IMR-90 (cell line): ENCODE measurements around the gene SOCS6. TPM values are rescaled to one million over a fixed set of nuclear protein-coding genes. Genes with fewer than 3 reads are reported as not detected.

ENCODE experiments used
- ATAC-seq: fragments of 200-7000 bp; cut with Tn5 transposase; 2 replicates; pipeline ENCODE4 v1.9.1; 2020; ENCODE audit warnings: low read depth, mild to moderate bottlenecking, moderate library complexity
- BruUV-seq: library from RNA; stranded (reverse); fragments of 400-500 nt; replicated peaks from 2 replicates; lab custom pipeline; 2021; lab: Mats Ljungman, UMichigan
- CTCF ChIA-PET: fragments of 300-600 bp; formaldehyde crosslinking; extraction: SDS; loops from one replicate; lab custom pipeline; 2021; ENCODE audit warnings: antibody characterized with exemption; lab: Yijun Ruan, JAX
- POLR2A ChIA-PET: fragments of 300-600 bp; sonication (Branson Sonifier 250); formaldehyde crosslinking; loops from one replicate; lab custom pipeline; 2022; ENCODE audit warnings: antibody characterized with exemption; ENCODE audit not compliant: unreplicated experiment; lab: Charles Lee
- DNase-seq: peaks from one replicate; pipeline ENCODE4 v3.0.0; 2013
- H2AFZ ChIP-seq: replicated peaks from 2 replicates; pipeline ENCODE3; 2013; ENCODE audit warnings: low read length, mild to moderate bottlenecking; ENCODE audit not compliant: poor library complexity
- H2AK5ac ChIP-seq: 2 replicates; pipeline ENCODE4 v1.6.1; 2013; ENCODE audit warnings: low read depth, low read length, inconsistent platforms
- H2AK9ac ChIP-seq: replicated peaks from 2 replicates; pipeline ENCODE3; 2013; ENCODE audit warnings: mild to moderate bottlenecking, low read depth, low read length, moderate library complexity; ENCODE audit not compliant: poor library complexity
- H2BK120ac ChIP-seq: 2 replicates; pipeline ENCODE4 v1.6.1; 2013; ENCODE audit warnings: low read depth, low read length, inconsistent platforms
- H2BK15ac ChIP-seq: 3 replicates; pipeline ENCODE4 v1.6.1; 2013; ENCODE audit warnings: low read depth, low read length, inconsistent platforms
- H2BK20ac ChIP-seq: 2 replicates; pipeline ENCODE4 v1.6.1; 2013; ENCODE audit warnings: low read depth, mild to moderate bottlenecking, inconsistent platforms, low read length, moderate library complexity
- H2BK5ac ChIP-seq: 2 replicates; pipeline ENCODE4 v1.6.1; 2013; ENCODE audit warnings: mild to moderate bottlenecking, low read depth, low read length, inconsistent platforms; ENCODE audit not compliant: poor library complexity, severe bottlenecking
- H3K14ac ChIP-seq: replicated peaks from 2 replicates; pipeline ENCODE4 v1.6.1; 2013; ENCODE audit warnings: low read depth, low read length, inconsistent platforms
- H3K18ac ChIP-seq: 2 replicates; pipeline ENCODE4 v1.6.1; 2013; ENCODE audit warnings: low read depth, low read length, control low read depth
- H3K23ac ChIP-seq: 2 replicates; pipeline ENCODE4 v1.6.1; 2013; ENCODE audit warnings: low read depth, low read length, inconsistent platforms
- H3K27ac ChIP-seq: 2 replicates; pipeline ENCODE4 v1.5.1; 2013; ENCODE audit warnings: mild to moderate bottlenecking, control low read depth, low read length; ENCODE audit not compliant: insufficient read depth
- H3K27me3 ChIP-seq: 2 replicates; pipeline ENCODE4 v1.6.1; 2013; ENCODE audit warnings: low read length; ENCODE audit not compliant: control insufficient read depth, insufficient read depth
- H3K36me3 ChIP-seq: 2 replicates; pipeline ENCODE4 v1.6.1; 2013; ENCODE audit warnings: low read length, mixed read lengths; ENCODE audit not compliant: control insufficient read depth, insufficient read depth
- H3K4ac ChIP-seq: 2 replicates; pipeline ENCODE4 v1.6.1; 2013; ENCODE audit warnings: low read depth, low read length, inconsistent platforms
- H3K4me1 ChIP-seq: 2 replicates; pipeline ENCODE4 v1.6.1; 2013; ENCODE audit warnings: low read length, mixed read lengths; ENCODE audit not compliant: control insufficient read depth, insufficient read depth
- H3K4me2 ChIP-seq: 2 replicates; pipeline ENCODE4 v1.6.1; 2013; ENCODE audit warnings: low read depth, mild to moderate bottlenecking, control low read depth, low read length, moderate library complexity
- H3K4me3 ChIP-seq: 2 replicates; pipeline ENCODE4 v1.5.1; 2013; ENCODE audit warnings: low read depth, mild to moderate bottlenecking, control low read depth, low read length, moderate library complexity; ENCODE audit not compliant: insufficient read depth
- H3K56ac ChIP-seq: 2 replicates; pipeline ENCODE4 v1.6.1; 2013; ENCODE audit warnings: low read length, inconsistent platforms; ENCODE audit not compliant: insufficient read depth; ENCODE audit errors: extremely low read depth
- H3K79me1 ChIP-seq, 2 experiments: 2 replicates each; pipeline ENCODE4 v1.6.1; 2013; ENCODE audit warnings: low read length in 2 of 2, inconsistent platforms in 1 of 2, low read depth in 1 of 2
- H3K9ac ChIP-seq: 2 replicates; pipeline ENCODE4 v1.6.1; 2013; ENCODE audit warnings: low read depth, low read length, control low read depth
- H3K9me1 ChIP-seq: 2 replicates; pipeline ENCODE4 v1.6.1; 2013; ENCODE audit warnings: low read length, inconsistent platforms; ENCODE audit not compliant: insufficient read depth
- H3K9me3 ChIP-seq: 2 replicates; pipeline ENCODE4 v1.6.1; 2013; ENCODE audit warnings: low read length; ENCODE audit not compliant: control insufficient read depth, insufficient read depth
- H4K20me1 ChIP-seq: 2 replicates; pipeline ENCODE4 v1.6.1; 2013; ENCODE audit warnings: low read length, inconsistent platforms; ENCODE audit not compliant: insufficient read depth
- H4K5ac ChIP-seq: 2 replicates; pipeline ENCODE4 v1.6.1; 2013; ENCODE audit warnings: mild to moderate bottlenecking, low read depth, low read length, control low read depth
- H4K8ac ChIP-seq, 2 experiments: 2 replicates each; pipeline ENCODE4 v1.6.1; 2013; ENCODE audit warnings: low read depth in 2 of 2, low read length in 2 of 2, control low read depth in 1 of 2, inconsistent platforms in 1 of 2
- H4K91ac ChIP-seq: 2 replicates; pipeline ENCODE4 v1.6.1; 2013; ENCODE audit warnings: low read depth, low read length, inconsistent platforms; ENCODE audit not compliant: insufficient read depth
- BHLHE40 ChIP-seq: fragments of 150-350 bp; IDR thresholded peaks from 2 replicates; pipeline ENCODE4 v1.6.1; 2016; ENCODE audit warnings: mild to moderate bottlenecking, low read depth, low read length
- ELK1 ChIP-seq: fragments of 150-350 bp; IDR thresholded peaks from 2 replicates; pipeline ENCODE4 v1.6.1; 2016; ENCODE audit warnings: low read depth, mild to moderate bottlenecking, low read length, moderate library complexity, borderline replicate concordance
- MAZ ChIP-seq: IDR thresholded peaks from 2 replicates; pipeline ENCODE4 v1.6.1; 2012; ENCODE audit warnings: low read depth, mild to moderate bottlenecking, low read length, improper control_type of control experiment, moderate library complexity, borderline replicate concordance
- NFE2L2 ChIP-seq: fragments of 150-350 bp; IDR thresholded peaks from 2 replicates; pipeline ENCODE4 v1.6.1; 2016; ENCODE audit warnings: low read depth, mild to moderate bottlenecking, low read length
- SMC3 ChIP-seq: fragments of 150-350 bp; IDR thresholded peaks from 2 replicates; pipeline ENCODE4 v1.6.1; 2016; ENCODE audit warnings: low read depth, mild to moderate bottlenecking, antibody characterized with exemption, low read length, moderate library complexity
- WGBS, 2 experiments: methylation state at CpG; one replicate each; pipeline versions ENCODE4 v1.1.5 to v1.1.7; 2013; ENCODE audit warnings: missing lambda C conversion rate in 2 of 2; ENCODE audit not compliant: insufficient read length in 1 of 2; ENCODE audit errors: extremely low coverage in 2 of 2; 5-methylcytosine and 5-hydroxymethylcytosine counted together
- dilution Hi-C: fragments of 300-500 bp; cut with HindIII; formaldehyde crosslinking; loops from one replicate; pipeline ENCODE4 v1.14.3; 2018; ENCODE audit warnings: low sequenced_read_pairs; ENCODE audit not compliant: unreplicated experiment
- in situ Hi-C: fragments of 300-500 bp; cut with MboI; formaldehyde crosslinking; loops from 3 replicates; pipeline ENCODE4 v1.14.3; 2019; ENCODE audit warnings: low sequenced_read_pairs, inconsistent platforms, mixed read lengths
- intact Hi-C: fragments of 100-400 bp; cut with micrococcal nuclease; formaldehyde crosslinking; loops from 2 replicates; pipeline ENCODE4 v1.10.0; 2022
- polyA plus RNA-seq, 3 experiments: library from polyadenylated mRNA; depleted of rRNA; stranded (reverse); fragments of >200 nt; gene quantifications; 2 replicates each; pipeline ENCODE4 v1.2.3, GENCODE V29; 2012; ENCODE audit warnings: low replicate concordance in 1 of 3
- total RNA-seq: library from RNA; depleted of rRNA; stranded (reverse); fragments of >200 nt; gene quantifications from 2 replicates; pipeline ENCODE4 v1.2.3, GENCODE V29; 2012

Gene SOCS6
- total and polyA plus RNA-seq, 2 of the 4 experiments (the other 2 are of a cell fraction): 21.3 to 57.4 TPM

GRCh38 chr18:70362258-70362657 is 73.4 kb downstream of the SOCS6 start:
- Histone ChIP-seq H3K4me1 (peaks cover 11% of the 10 kb centered on the region), H3K9me3 (no peaks in the 10 kb centered on the region), H4K5ac (no peak overlapping the region), H2BK20ac (peak overlapping the region; percentile 38; the same call in 1 of the 2 replicates), H3K9ac (no peak overlapping the region), H3K9me1 (peaks cover 7% of the 10 kb centered on the region), H4K91ac (no peak overlapping the region), H2AK9ac (no peak overlapping the region), H2AFZ (no peak overlapping the region), H3K4me2 (no peak overlapping the region), H3K36me3 (no peaks in the 10 kb centered on the region), H3K14ac (no peak overlapping the region), H3K23ac (no peak overlapping the region), H3K27me3 (no peaks in the 10 kb centered on the region), H3K18ac (no peak overlapping the region; the same call in 1 of the 2 replicates), H3K4ac (no peak overlapping the region), H4K20me1 (no peaks in the 10 kb centered on the region), H4K8ac (no peak overlapping the region; a peak in 1 of 4 replicates), H3K4me3 (no peak overlapping the region), H2AK5ac (no peak overlapping the region), H3K79me1 (no peaks in the 10 kb centered on the region), H3K56ac (no peak overlapping the region), H2BK5ac (no peak overlapping the region), H3K27ac (no peak overlapping the region), H2BK120ac (peak overlapping the region; percentile 11; the same call in 1 of the 2 replicates), H2BK15ac (peak overlapping the region; percentile 30; the same call in 1 of the 3 replicates)
- ChIA-PET POLR2A (no interaction called here), CTCF (interaction anchor here (0.5 to 0.9 kb wide), 4 partner anchors 11 to 220 kb away, joined by 3 to 4 read pairs (median 3); no protein-coding TSS in a partner anchor)
- intact Hi-C loops: no loop called here
- ATAC-seq: no peak
- TF ChIP-seq BHLHE40: no peak
- no peak for TF ChIP-seq NFE2L2
- TF ChIP-seq SMC3: no peak
- no peak for TF ChIP-seq MAZ
- TF ChIP-seq ELK1: no peak
- no CpG with 5 or more reads among the region's 4 CpGs for WGBS, 2 experiments
- no peak for DNase-seq
- dilution Hi-C loops: no loop called here
- no TSS peak for BruUV-seq
- in situ Hi-C loops: no loop called here
